ENCODE results near the gene PRDM16. TPM values are rescaled to one million over a fixed set of nuclear protein-coding genes. Genes with fewer than 3 reads are reported as not detected.

The PRDM16 gene
- polyA plus RNA-seq, 10 donors, result 0.47 to 1.5 (median 0.92) TPM

GRCh38 chr1:3101124-3101939, 32.3 kb downstream of the PRDM16 start:
- DNase-seq, result no peak

DNA sequence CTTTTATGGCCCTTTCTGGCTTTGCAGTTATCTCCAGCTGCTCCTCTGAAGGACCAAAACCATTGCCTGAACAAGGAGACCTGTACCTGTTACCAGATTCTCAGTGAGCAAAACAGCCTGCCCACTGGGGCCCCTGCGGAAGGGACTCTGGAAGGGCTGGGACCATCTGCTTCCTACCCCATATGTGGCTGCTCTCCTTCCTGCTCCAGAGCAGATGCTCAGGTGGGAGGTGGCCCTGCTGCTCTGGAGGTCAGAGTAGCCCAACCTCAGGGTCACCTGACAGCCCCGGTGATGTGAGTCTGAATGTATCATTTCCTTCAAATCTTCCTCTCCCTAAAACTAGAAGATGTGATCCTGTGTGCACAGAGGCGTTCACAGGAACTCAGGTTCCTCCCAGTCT, 33.6 kb downstream of the PRDM16 start:
- DNase-seq, result no peak

GRCh38 chr1:3103967-3104677, 35.1 kb downstream of the PRDM16 start:
- DNase-seq, result no peak

DNA sequence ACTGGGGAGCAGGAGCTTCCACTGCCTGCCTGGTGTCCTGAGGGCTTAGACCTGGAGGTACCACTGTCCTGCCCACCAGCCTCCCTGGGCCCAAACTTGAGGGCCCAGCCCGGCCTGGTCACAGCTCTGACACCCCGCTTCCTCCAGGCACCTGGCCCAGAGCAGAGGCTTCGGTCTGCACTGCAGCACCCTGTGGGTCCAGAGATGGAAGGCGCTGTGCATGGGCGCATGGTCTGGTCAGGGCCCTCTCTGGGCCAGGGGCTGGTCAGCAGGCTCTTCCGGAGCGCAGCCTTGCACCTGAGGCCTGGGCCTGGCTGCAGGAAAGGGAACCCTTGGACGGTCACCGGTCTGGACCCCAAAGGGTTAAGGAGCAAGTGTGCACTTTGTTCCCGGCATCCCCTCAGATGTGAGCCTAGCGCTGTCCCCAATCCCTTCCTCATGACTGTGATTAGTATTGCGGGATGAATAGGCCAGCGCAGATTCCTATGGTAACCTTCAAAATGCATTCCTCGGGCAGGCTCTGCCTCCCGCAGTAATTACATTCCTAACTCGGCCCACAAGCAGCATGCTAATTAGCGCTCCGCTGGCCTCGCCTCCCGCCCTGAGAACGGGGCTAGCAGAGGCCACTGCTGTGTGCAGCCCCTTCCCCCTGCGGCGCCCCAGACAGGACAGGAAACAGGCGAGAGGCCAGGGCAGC, 36.3 kb downstream of the PRDM16 start:
- peak in 2 of 3 donors; percentile 2 to 13 for DNase-seq

- no peak for DNase-seq
Observed at GRCh38 chr1:3106216-3106615, 37.2 kb downstream of the PRDM16 start.

DNA sequence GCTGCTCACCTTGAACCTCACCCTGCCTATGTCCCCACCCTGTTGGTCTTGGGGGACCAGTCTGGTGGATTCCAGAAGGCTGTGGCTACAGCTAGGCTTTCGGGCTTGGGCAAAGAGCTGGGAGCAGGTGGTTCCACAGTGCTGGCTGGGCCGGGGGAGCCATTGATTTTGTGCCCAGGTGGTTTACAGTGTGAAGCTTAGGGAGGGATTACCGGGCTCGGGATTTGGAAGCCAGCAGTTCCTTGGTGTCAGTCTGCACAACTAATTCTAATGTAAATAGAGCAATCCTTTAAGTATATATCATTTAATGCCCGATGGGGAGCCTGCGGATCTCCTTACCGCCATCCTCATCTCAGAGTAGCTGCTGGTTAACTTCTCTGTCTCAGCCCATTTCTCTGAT, 38.2 kb downstream of the PRDM16 start:
- no peak for DNase-seq

DNA sequence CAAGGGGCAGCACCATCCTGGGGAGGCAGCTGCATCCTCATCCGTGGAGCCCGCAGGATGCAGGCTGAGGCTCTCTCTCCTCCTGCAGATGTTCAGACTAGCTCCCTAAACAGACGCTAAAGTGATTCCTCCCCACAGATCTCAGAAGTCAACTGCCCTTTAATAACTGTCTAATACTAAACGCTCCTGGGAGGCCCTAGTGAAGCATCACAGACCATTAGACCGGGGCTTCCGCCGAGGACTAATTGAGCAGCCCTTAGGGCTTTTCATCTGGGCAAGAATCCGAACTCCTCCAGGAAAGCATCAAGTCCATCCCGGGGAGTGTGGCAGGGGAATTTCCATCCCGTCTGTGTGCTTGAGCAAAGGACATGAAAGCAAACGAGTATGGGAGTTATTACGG, 40.4 kb downstream of the PRDM16 start:
- DNase-seq, result no peak

- no peak for DNase-seq
Observed at GRCh38 chr1:3111348-3112021, 42.5 kb downstream of the PRDM16 start.

- no peak for DNase-seq
Observed at GRCh38 chr1:3112526-3112925, 43.5 kb downstream of the PRDM16 start.

DNA sequence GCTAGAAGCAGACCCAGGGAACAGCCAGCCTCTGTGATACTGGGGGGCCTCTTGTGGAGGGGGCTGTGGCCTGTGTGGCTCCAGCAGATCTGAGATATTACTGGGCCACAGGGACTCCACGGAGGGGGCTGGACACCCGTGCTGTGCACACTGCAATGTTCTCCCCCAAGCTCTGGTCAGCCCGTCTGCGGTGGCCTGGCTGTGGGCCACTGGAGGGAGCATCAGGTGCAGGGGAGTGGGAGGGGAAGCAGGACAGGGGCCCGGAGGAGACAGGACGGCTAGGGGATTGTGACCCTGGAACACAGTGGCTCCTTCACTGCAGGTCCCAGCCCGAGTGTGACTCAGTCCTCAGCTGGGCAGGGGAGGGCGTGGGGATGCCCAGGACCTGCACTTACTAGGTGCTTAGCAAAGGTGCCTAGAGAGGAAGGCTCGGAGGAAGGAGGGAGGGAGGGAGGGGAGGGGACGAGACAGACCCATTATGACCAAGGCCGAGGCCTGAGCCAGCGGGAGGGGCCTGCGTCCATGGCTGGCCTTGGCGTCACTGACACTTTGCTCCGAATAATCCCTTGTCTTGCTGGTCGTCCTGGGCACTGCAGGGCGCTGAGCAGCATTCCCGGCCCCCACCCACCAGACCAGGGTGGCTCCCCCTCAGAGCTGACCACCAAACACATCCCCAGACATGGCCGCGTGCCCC, 44.2 kb downstream of the PRDM16 start:
- no peak for DNase-seq

- no peak for DNase-seq
Observed at GRCh38 chr1:3113741-3114056, 44.7 kb downstream of the PRDM16 start.

DNA sequence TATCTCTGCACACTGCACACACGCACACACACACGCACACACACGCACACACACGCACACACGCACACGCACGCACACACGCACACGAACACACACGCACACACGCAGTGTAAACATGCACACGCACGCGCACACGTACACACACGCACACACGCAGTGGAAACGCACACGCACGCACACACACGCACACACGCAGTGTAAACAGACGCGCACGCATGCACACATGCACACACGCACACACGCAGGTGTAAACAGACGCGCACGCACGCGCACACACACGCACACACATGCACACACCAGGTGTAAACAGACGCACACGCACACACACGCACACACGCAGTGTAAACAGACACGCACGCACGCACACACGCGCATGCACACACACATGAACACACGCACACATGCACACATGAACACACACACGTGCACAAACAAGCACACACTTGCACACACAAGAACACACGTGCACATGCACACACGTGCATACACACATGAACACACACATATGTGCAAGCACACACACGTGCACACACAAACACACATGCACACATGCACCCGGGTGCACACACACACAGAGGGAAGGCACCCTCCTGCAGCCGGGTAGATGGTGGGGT, 45.2 kb downstream of the PRDM16 start:
- DNase-seq, result no peak

GRCh38 chr1:3114846-3115245, 45.8 kb downstream of the PRDM16 start:
- DNase-seq, result no peak

DNA sequence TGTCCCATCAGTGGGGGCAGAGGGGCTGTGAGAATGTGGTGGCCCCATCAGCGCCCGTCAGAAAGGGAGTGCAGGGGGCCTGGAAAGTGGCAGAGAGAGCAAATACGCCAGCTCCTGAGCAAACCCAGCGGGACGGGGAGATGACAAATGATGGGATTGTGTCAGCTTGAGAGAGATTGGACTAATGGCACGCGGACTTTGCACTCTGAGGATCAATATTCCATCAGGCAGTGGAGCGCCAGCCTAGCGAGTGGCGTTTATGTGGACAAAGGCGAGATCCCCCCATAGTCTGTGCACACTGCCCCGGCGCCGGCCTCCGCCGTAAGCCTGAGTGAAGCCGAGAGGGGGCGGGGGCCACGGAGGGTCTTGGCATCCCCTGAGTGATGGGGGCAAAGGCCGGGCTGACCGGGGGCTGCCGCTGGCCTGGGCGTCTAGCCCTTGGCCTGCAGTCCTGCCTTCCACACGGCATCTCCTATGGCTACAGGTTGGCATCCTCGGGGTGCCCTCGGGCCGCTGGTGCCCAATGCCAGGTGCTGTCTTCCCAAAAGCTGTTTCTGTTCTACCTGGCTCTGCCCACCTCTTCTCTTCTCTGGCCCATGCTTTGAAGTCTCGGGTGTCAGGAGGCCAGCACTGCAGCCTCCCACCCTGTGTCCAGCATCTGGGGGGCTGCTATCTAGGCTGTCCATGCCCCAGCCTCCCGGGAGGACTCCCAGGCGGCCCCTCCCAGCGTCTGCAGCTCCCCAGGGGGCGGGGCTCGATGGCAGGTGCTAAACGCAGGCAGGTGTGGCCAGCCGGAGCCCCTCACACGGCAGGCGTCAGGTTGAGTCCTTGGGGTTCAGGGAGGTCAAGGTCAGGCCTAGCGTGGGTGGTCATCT, 46.5 kb downstream of the PRDM16 start:
- DNase-seq, result no peak

DNA sequence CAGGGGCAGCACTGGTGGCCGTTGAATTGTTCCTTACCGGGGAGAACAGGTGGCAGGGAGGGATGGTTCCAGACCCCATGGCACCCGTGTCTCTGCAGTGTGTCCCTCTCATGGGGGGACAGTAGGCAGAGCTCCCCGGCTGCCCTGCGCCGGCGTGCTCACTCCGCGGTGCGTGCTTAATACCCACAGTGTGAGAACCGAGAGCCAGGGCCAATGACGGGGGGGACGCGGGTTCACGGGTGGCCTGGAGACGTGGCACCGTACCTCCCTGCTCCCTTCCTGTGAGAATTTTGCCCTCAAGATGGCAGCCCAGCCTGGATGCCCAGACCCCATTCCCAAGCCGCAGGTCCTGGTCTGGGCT, 47.1 kb downstream of the PRDM16 start:
- DNase-seq, result no peak

GRCh38 chr1:3116560-3116959, 47.6 kb downstream of the PRDM16 start:
- no peak for DNase-seq

GRCh38 chr1:3117879-3118278, 48.9 kb downstream of the PRDM16 start:
- no peak for DNase-seq

GRCh38 chr1:3119061-3119460, 50.1 kb downstream of the PRDM16 start:
- DNase-seq, result no peak

DNA sequence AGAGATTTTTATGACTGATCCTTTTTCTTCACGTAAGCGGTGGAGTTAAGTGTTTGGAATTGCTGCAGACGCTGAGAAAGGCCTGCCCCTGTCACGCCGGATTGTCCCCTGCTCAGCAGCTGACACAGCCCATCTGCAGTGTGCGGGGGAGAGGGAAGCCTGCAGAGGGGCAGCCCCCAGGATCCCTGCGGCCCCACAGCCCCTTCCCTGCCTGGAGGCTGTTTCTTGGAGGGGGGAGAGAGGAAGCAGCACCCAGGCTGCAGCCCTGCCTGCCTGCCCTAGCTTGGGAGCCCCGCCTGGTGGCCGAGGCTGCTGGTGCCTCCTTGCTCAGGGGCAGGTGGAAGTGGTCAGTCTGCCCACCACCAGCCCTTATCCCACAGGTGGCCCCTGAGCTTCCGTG, 50.7 kb downstream of the PRDM16 start:
- no peak for DNase-seq

- no peak for DNase-seq
Observed at GRCh38 chr1:3120140-3120539, 51.1 kb downstream of the PRDM16 start.
